ENCODE measurements around the gene MOB3B. TPM values are rescaled to one million over a fixed set of nuclear protein-coding genes. Genes with fewer than 3 reads are reported as not detected.

Gene MOB3B
- total RNA-seq, 1 donor from 2014 or later, result 14.0 TPM

GRCh38 chr9:27542508-27542907 is 12.9 kb upstream of the MOB3B start:
- H3K9me3 Mint-ChIP-seq, result no peaks in the 10 kb centered on the region
- no peak overlapping the region for H3K4me2 ChIP-seq
- H3K36me3 Mint-ChIP-seq, result peaks cover 33% of the 10 kb centered on the region
- H3K27me3 Mint-ChIP-seq (ENCODE audit: insufficient read depth, low read depth), result peaks cover 2% of the 10 kb centered on the region
- H3K9me3 ChIP-seq (ENCODE audit: low read depth), result no peaks in the 10 kb centered on the region
- no peak overlapping the region for H3K27ac Mint-ChIP-seq
- no peak for TF ChIP-seq CTCF (IDR thresholded peaks at IDR 0.05)
- no peaks in the 10 kb centered on the region for H3K27me3 ChIP-seq
- H3K79me2 ChIP-seq (ENCODE audit: low read depth), result no peaks in the 10 kb centered on the region
- no peaks in the 10 kb centered on the region for H3F3A ChIP-seq (ENCODE audit: low read depth)
- H3K4me1 ChIP-seq, result peaks cover 5% of the 10 kb centered on the region
- no peak overlapping the region for H3K4me3 Mint-ChIP-seq
- H2AFZ ChIP-seq (replicated peaks), result no peak overlapping the region
- peaks cover 11% of the 10 kb centered on the region for H3K4me1 Mint-ChIP-seq
- no peak for DNase-seq (ENCODE audit: low spot score)
- H3K27ac ChIP-seq, result no peak overlapping the region
- no peaks in the 10 kb centered on the region for H4K20me1 ChIP-seq (ENCODE audit: low read depth)
- H3K4me3 ChIP-seq, result no peak overlapping the region
- H3K36me3 ChIP-seq, result peaks cover 19% of the 10 kb centered on the region
- no peak overlapping the region for H3K9ac ChIP-seq

- H3K4me3 Mint-ChIP-seq, result no peak overlapping the region
- Histone ChIP-seq H3F3A (ENCODE audit: low read depth) (no peaks in the 10 kb centered on the region), H3K4me1 (peaks cover 7% of the 10 kb centered on the region), H3K36me3 (peaks cover 19% of the 10 kb centered on the region), H3K27ac (no peak overlapping the region), H2AFZ (replicated peaks) (no peak overlapping the region), H3K4me3 (no peak overlapping the region), H3K4me2 (no peak overlapping the region), H3K27me3 (no peaks in the 10 kb centered on the region), H3K79me2 (ENCODE audit: low read depth) (no peaks in the 10 kb centered on the region), H3K9ac (no peak overlapping the region), H4K20me1 (ENCODE audit: low read depth) (no peaks in the 10 kb centered on the region), H3K9me3 (ENCODE audit: low read depth) (no peaks in the 10 kb centered on the region)
- H3K36me3 Mint-ChIP-seq, result peaks cover 35% of the 10 kb centered on the region
- DNase-seq (ENCODE audit: low spot score), result no peak
- H3K27me3 Mint-ChIP-seq (ENCODE audit: insufficient read depth, low read depth), result peaks cover 2% of the 10 kb centered on the region
- H3K9me3 Mint-ChIP-seq, result no peaks in the 10 kb centered on the region
- H3K4me1 Mint-ChIP-seq, result peaks cover 17% of the 10 kb centered on the region
- no peak overlapping the region for H3K27ac Mint-ChIP-seq
- TF ChIP-seq EZH2phosphoT487 (IDR thresholded peaks at IDR 0.05) (no peak), EZH2 (IDR thresholded peaks at IDR 0.05) (no peak), CTCF (IDR thresholded peaks at IDR 0.05) (no peak)
These were observed 12.1 kb upstream of the MOB3B start for GRCh38 chr9:27541740-27542139.

GRCh38 chr9:27540502-27540901 is 10.9 kb upstream of the MOB3B start:
- Histone ChIP-seq H2AFZ (replicated peaks) (no peak overlapping the region), H3K9ac (no peak overlapping the region), H4K20me1 (ENCODE audit: low read depth) (no peaks in the 10 kb centered on the region), H3K27me3 (no peaks in the 10 kb centered on the region), H3K4me3 (no peak overlapping the region), H3F3A (ENCODE audit: low read depth) (no peaks in the 10 kb centered on the region), H3K79me2 (ENCODE audit: low read depth) (no peaks in the 10 kb centered on the region), H3K36me3 (peaks cover 13% of the 10 kb centered on the region), H3K27ac (no peak overlapping the region), H3K9me3 (ENCODE audit: low read depth) (no peaks in the 10 kb centered on the region), H3K4me1 (peaks cover 12% of the 10 kb centered on the region), H3K4me2 (no peak overlapping the region)
- peaks cover 2% of the 10 kb centered on the region for H3K27me3 Mint-ChIP-seq (ENCODE audit: insufficient read depth, low read depth)
- no peaks in the 10 kb centered on the region for H3K9me3 Mint-ChIP-seq
- H3K4me1 Mint-ChIP-seq, result peaks cover 25% of the 10 kb centered on the region
- no peak for DNase-seq (ENCODE audit: low spot score)
- H3K4me3 Mint-ChIP-seq, result no peak overlapping the region
- H3K36me3 Mint-ChIP-seq, result peaks cover 40% of the 10 kb centered on the region
- no peak overlapping the region for H3K27ac Mint-ChIP-seq
- no peak for TF ChIP-seq EZH2phosphoT487 (IDR thresholded peaks at IDR 0.05)
- TF ChIP-seq EZH2 (IDR thresholded peaks at IDR 0.05), result no peak
- TF ChIP-seq CTCF (IDR thresholded peaks at IDR 0.05), result no peak
